Type B pancreatic cell (in vitro differentiated cells): Measurements from ENCODE around the gene RETREG3. TPM values are rescaled to one million over a fixed set of nuclear protein-coding genes. Genes with fewer than 3 reads are reported as not detected.
A peak's percentile ranks its signal among the peaks of the same experiment; 100 is the strongest.

Experiments used
- DNase-seq: peaks from one replicate; pipeline ENCODE4 v3.0.0; 2021; ENCODE audit warnings: mixed read lengths; ENCODE audit not compliant: unreplicated experiment; ENCODE audit errors: extremely low spot score
- H3K27ac Mint-ChIP-seq: 2 replicates; pipeline ENCODE4 v1.8.0; 2021; ENCODE audit warnings: mild to moderate bottlenecking, mixed read lengths
- H3K27me3 Mint-ChIP-seq: 2 replicates; pipeline ENCODE4 v1.8.0; 2021; ENCODE audit warnings: mixed read lengths
- H3K36me3 Mint-ChIP-seq: 2 replicates; pipeline ENCODE4 v1.8.0; 2021; ENCODE audit warnings: mixed read lengths
- H3K4me1 Mint-ChIP-seq: one replicate; pipeline ENCODE4 v1.8.0; 2021; ENCODE audit warnings: mixed read lengths; ENCODE audit not compliant: unreplicated experiment
- H3K4me3 Mint-ChIP-seq: 2 replicates; pipeline ENCODE4 v1.8.0; 2021; ENCODE audit warnings: mild to moderate bottlenecking, mixed read lengths
- H3K9me3 Mint-ChIP-seq: 2 replicates; pipeline ENCODE4 v1.8.0; 2021; ENCODE audit warnings: mixed read lengths
- CTCF ChIP-seq: fragments of 200-600 bp; sonication (generic); conservative IDR thresholded peaks from 2 replicates; pipeline ENCODE4 v1.5.0; 2021; ENCODE audit warnings: antibody characterized with exemption, mild to moderate bottlenecking
- total RNA-seq: library from RNA; stranded (reverse); gene quantifications from 2 replicates; pipeline ENCODE4 v1.2.1, GENCODE V29; 2021; ENCODE audit warnings: low replicate concordance

The RETREG3 gene
- total RNA-seq, 1 donor from 2014 or later, result 62.9 TPM

GRCh38 chr17:42586514-42587230 lies 22.5 kb downstream of the RETREG3 start:
- Mint-ChIP-seq H3K9me3 (no peaks in the 10 kb centered on the region), H3K36me3 (peaks cover 26% of the 10 kb centered on the region), H3K27ac (peak overlapping the region; percentile 82), H3K27me3 (no peaks in the 10 kb centered on the region), H3K4me1 (no peaks in the 10 kb centered on the region), H3K4me3 (peak overlapping the region; percentile 61)
- no peak for TF ChIP-seq CTCF
- DNase-seq, result no peak

- TF ChIP-seq CTCF, result no peak
- peaks cover 23% of the 10 kb centered on the region for H3K36me3 Mint-ChIP-seq
- no peak for DNase-seq
- H3K9me3 Mint-ChIP-seq, result no peaks in the 10 kb centered on the region
- no peaks in the 10 kb centered on the region for H3K27me3 Mint-ChIP-seq
- no peaks in the 10 kb centered on the region for H3K4me1 Mint-ChIP-seq
- no peak overlapping the region for H3K27ac Mint-ChIP-seq
- no peak overlapping the region for H3K4me3 Mint-ChIP-seq
These were observed 23.8 kb downstream of the RETREG3 start for GRCh38 chr17:42585353-42585752.

GRCh38 chr17:42584880-42585279 lies 24.3 kb downstream of the RETREG3 start:
- no peak for DNase-seq
- no peaks in the 10 kb centered on the region for H3K4me1 Mint-ChIP-seq
- no peaks in the 10 kb centered on the region for H3K9me3 Mint-ChIP-seq
- H3K4me3 Mint-ChIP-seq, result no peak overlapping the region
- no peaks in the 10 kb centered on the region for H3K27me3 Mint-ChIP-seq
- TF ChIP-seq CTCF, result no peak
- no peak overlapping the region for H3K27ac Mint-ChIP-seq
- peaks cover 23% of the 10 kb centered on the region for H3K36me3 Mint-ChIP-seq

GRCh38 chr17:42581744-42582270 lies 27.4 kb downstream of the RETREG3 start:
- Mint-ChIP-seq H3K27ac (no peak overlapping the region), H3K27me3 (no peaks in the 10 kb centered on the region), H3K4me1 (peaks cover 14% of the 10 kb centered on the region), H3K4me3 (no peak overlapping the region), H3K9me3 (no peaks in the 10 kb centered on the region), H3K36me3 (peaks cover 11% of the 10 kb centered on the region)
- DNase-seq, result no peak
- no peak for TF ChIP-seq CTCF

DNA sequence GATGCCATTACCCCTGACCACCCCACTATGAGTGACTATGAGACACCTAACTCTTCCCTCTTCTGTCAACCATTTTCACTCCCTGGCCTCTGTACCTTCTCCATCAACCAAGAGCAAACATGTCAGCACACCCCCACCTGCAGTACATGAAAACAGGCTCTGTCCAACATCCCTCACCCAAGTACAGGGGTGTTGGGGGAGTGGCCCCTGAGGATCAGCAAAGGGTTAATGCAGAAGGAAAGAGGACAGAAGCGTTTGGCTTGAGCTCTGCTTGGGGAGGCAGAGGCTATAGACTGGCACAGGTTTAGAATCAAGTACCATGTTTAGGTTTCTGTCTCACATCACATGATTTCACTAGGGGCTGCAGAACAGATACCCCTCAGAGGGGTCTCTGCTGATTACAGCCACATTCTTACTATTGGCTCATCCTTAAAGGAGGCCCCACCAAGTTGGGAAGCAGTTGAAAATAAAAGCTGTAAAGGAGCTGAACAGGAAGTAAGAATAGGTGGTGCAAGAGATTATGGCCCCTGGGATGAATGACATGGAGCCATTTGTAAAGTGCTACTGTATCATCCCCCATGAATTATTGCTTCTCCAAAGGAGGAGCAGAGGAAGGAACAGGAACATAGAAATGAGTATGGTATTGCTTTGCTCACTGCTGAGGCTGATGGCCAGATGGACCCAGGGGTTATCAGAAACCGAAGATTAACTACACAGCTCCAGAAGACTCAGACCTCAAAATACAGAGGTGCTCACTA lies 29.2 kb downstream of the RETREG3 start:
- Mint-ChIP-seq H3K27me3 (no peaks in the 10 kb centered on the region), H3K9me3 (no peaks in the 10 kb centered on the region), H3K4me3 (peak overlapping the region; percentile 56), H3K4me1 (peaks cover 25% of the 10 kb centered on the region), H3K36me3 (peaks cover 12% of the 10 kb centered on the region), H3K27ac (peak overlapping the region; percentile 63)
- no peak for TF ChIP-seq CTCF
- DNase-seq, result no peak
